Kidney epithelial cell (primary cell): ENCODE results near the gene LETM1. TPM values are rescaled to one million over a fixed set of nuclear protein-coding genes. Genes with fewer than 3 reads are reported as not detected.

Experiments used
- DNase-seq: peaks from one replicate; pipeline ENCODE4 v3.0.0-alpha.2; 2010; ENCODE audit warnings: low read depth
- H3K27me3 ChIP-seq: 2 replicates; pipeline ENCODE4 v1.6.0; 2011; ENCODE audit warnings: low read length; ENCODE audit not compliant: control insufficient read depth, insufficient read depth
- H3K36me3 ChIP-seq: 2 replicates; pipeline ENCODE4 v1.5.1; 2011; ENCODE audit warnings: low read length; ENCODE audit not compliant: control insufficient read depth, insufficient read depth
- H3K4me3 ChIP-seq: 2 replicates; pipeline ENCODE4 v1.5.1; 2011; ENCODE audit warnings: low read depth, mild to moderate bottlenecking, control low read depth, low read length
- CTCF ChIP-seq: IDR thresholded peaks from 2 replicates; pipeline ENCODE4 v1.5.1; 2011; ENCODE audit warnings: mild to moderate bottlenecking, moderate library complexity, low read length, control low read depth, inconsistent platforms; ENCODE audit not compliant: insufficient read depth, poor library complexity, severe bottlenecking
- total RNA-seq: library from RNA; depleted of rRNA; stranded (reverse); fragments of >200 nt; gene quantifications from 2 replicates; pipeline ENCODE4 v1.2.3, GENCODE V29; 2015

Gene LETM1
- total RNA-seq, 1 donor from 2014 or later, result 41.5 TPM

DNA sequence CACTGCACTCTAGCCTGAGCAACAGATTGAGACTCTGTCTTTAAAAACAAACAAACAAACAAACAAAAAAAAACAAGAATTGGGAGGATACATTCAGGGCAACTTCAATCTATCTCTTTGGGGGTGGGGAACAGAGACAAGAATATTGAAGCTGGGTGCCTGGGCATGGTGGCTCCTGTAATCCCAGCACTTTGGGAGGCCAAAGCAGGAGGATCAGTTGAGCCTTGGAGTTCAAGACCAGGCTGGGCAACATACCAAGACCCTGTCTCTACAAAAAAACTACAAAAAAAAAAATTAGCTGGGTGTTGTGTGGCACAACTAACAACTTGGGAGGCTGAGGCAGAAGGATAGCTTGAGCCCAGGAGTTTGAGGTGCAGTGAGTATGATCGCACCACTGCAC lies 1.2 kb downstream of the LETM1 start:
- no peak for DNase-seq
- Histone ChIP-seq H3K36me3 (no peaks in the 10 kb centered on the region), H3K27me3 (no peaks in the 10 kb centered on the region), H3K4me3 (peak overlapping the region; percentile 92)
- TF ChIP-seq CTCF, result no peak

DNA sequence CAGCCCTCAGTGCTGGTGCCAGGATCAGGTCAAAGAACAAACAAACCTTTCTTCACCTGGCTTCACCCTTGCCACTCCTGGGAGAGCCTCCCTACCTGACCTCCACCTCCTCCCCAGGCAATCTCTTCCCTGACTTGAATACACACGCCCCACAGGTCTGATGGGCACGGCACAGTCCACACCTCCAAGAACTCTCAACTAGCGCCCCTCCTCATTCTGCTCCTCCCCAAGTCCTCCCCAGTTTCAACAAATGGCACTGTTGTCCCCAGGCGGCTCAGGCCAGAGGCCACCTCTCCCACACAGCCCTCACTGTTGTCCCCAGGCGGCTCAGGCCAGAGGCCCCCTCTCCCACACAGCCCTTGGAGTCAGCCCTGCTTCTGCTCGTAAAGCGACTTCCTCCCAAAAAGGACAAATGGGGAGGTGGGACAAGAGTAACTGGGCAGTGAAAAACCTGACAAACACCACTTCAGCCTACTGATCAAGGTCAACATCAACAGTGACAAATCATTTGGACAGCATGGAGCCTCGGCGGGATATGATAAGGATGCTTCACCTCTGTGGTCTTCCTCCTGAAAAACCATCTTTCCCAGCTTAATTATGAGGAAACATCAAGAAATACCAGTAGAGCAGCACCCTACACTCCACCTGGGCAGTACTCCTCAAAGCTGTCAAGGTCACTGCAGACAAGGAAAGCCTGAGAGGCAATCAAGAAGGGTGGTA lies 2.9 kb downstream of the LETM1 start:
- no peak for TF ChIP-seq CTCF
- no peaks in the 10 kb centered on the region for H3K36me3 ChIP-seq
- no peaks in the 10 kb centered on the region for H3K27me3 ChIP-seq
- DNase-seq, result no peak
- no peak overlapping the region for H3K4me3 ChIP-seq

GRCh38 chr4:1851575-1852410 lies 4.2 kb downstream of the LETM1 start:
- TF ChIP-seq CTCF, result no peak
- Histone ChIP-seq H3K4me3 (no peak overlapping the region), H3K27me3 (no peaks in the 10 kb centered on the region), H3K36me3 (no peaks in the 10 kb centered on the region)
- DNase-seq, result no peak

DNA sequence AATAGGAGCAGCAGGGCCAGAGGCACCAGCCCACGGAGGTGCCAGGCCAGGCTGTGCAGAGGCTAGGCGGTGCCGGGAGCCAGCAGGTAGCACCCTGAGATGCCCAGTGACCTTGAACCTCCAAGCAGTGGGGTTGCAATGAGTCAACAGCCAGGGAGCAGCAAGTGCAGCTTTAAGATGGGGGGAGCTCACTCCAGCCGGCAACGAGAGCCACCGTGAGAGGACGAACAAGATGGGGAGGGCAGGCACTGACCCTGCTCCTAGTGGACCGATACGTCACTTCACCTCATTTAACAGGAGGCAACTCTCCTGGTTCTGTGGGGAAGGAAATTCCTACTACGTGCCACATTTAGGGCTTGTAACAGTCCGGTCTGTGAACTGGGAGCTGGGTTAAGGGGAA lies 4.8 kb downstream of the LETM1 start:
- no peak for TF ChIP-seq CTCF
- H3K36me3 ChIP-seq, result no peaks in the 10 kb centered on the region
- H3K4me3 ChIP-seq, result no peak overlapping the region
- no peaks in the 10 kb centered on the region for H3K27me3 ChIP-seq
- DNase-seq, result no peak

DNA sequence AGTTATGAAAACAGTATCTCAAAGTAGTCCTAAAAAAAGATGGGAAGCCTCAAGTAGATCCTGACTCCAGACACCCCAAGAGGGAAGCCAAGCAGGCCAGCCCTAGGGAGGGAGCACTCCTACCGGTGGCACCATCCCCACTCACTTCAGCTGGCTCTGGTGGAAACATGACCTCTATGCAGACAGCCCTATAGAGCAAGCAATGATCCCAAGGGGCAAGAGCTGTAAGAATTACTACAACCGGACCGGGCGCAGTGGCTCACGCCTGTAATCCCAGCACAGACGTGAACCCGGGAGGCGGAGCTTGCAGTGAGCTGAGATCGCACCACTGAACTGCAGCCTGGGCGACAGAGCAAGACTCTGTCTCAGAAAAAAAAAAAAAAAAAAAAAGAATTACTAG lies 5.7 kb downstream of the LETM1 start:
- Histone ChIP-seq H3K36me3 (no peaks in the 10 kb centered on the region), H3K27me3 (no peaks in the 10 kb centered on the region), H3K4me3 (no peak overlapping the region)
- no peak for TF ChIP-seq CTCF
- no peak for DNase-seq
